Naive thymus-derived CD4-positive, alpha-beta T cell (primary cell): ENCODE measurements around the gene CDC42EP4. TPM values are rescaled to one million over a fixed set of nuclear protein-coding genes. Genes with fewer than 3 reads are reported as not detected.

ENCODE experiments used
- ATAC-seq: fragments of 150-1000 bp; cut with Tn5 transposase; 2 replicates; pipeline ENCODE4 v1.10.0; 2021; ENCODE audit warnings: mild to moderate bottlenecking, moderate library complexity
- CTCF ChIA-PET: fragments of 350-600 bp; sonication (Branson Sonifier 250); formaldehyde crosslinking; loops from one replicate; lab custom pipeline; 2021; ENCODE audit warnings: antibody characterized with exemption; lab: Charles Lee
- POLR2A ChIA-PET: fragments of 350-600 bp; sonication (Branson Sonifier 250); formaldehyde crosslinking; loops from one replicate; lab custom pipeline; 2021; ENCODE audit warnings: antibody characterized with exemption, inconsistent platforms; lab: Charles Lee
- DNase-seq, 9 donors: peaks; one replicate each; pipeline versions ENCODE4 v3.0.0 to v3.0.0-alpha.2; 2020 to 2022; ENCODE audit warnings: mixed read lengths in 1 of 9
- H3K27ac ChIP-seq: one replicate; pipeline ENCODE4 v1.7.0; 2013; ENCODE audit warnings: mild to moderate bottlenecking, low read depth, low read length, moderate library complexity
- H3K27me3 ChIP-seq, 2 donors: one replicate each; pipeline ENCODE4 v1.7.0; 2013; ENCODE audit warnings: low read length in 2 of 2, mild to moderate bottlenecking in 2 of 2, moderate library complexity in 2 of 2; ENCODE audit not compliant: control insufficient read depth in 2 of 2, insufficient read depth in 2 of 2
- H3K36me3 ChIP-seq, 3 experiments: 1 replicate in 2 of 3; 2 replicates in 1 of 3; pipeline ENCODE4 v1.7.0; 2013; ENCODE audit warnings: low read length in 3 of 3, mild to moderate bottlenecking in 3 of 3, moderate library complexity in 1 of 3; ENCODE audit not compliant: insufficient read depth in 3 of 3, control insufficient read depth in 2 of 3
- H3K4me1 ChIP-seq, 2 donors: one replicate each; pipeline ENCODE4 v1.7.0; 2013; ENCODE audit warnings: low read length in 2 of 2, mild to moderate bottlenecking in 2 of 2, moderate library complexity in 1 of 2; ENCODE audit not compliant: control insufficient read depth in 2 of 2, insufficient read depth in 2 of 2
- H3K4me3 ChIP-seq: 2 replicates; pipeline ENCODE4 v1.7.0; 2013; ENCODE audit warnings: mild to moderate bottlenecking, low read length
- H3K9me3 ChIP-seq, 3 experiments: 1 replicate in 2 of 3; 2 replicates in 1 of 3; pipeline ENCODE4 v1.7.0; 2013; ENCODE audit warnings: low read length in 3 of 3; ENCODE audit not compliant: control insufficient read depth in 2 of 3
- H3K27ac Mint-ChIP-seq, 9 donors: one replicate each; pipeline ENCODE4 v1.8.0; 2020 to 2022; ENCODE audit warnings: mixed read lengths in 9 of 9, mild to moderate bottlenecking in 8 of 9, moderate library complexity in 5 of 9, inconsistent platforms in 2 of 9
- H3K27me3 Mint-ChIP-seq, 5 donors: one replicate each; pipeline ENCODE4 v1.8.0; 2021 to 2022; ENCODE audit warnings: mixed read lengths in 5 of 5, mild to moderate bottlenecking in 1 of 5
- H3K36me3 Mint-ChIP-seq, 5 donors: one replicate each; pipeline ENCODE4 v1.8.0; 2020 to 2022; ENCODE audit warnings: mixed read lengths in 5 of 5, mild to moderate bottlenecking in 3 of 5, inconsistent platforms in 1 of 5
- H3K4me1 Mint-ChIP-seq, 7 donors: one replicate each; pipeline ENCODE4 v1.8.0; 2020 to 2022; ENCODE audit warnings: mixed read lengths in 7 of 7, mild to moderate bottlenecking in 3 of 7, inconsistent platforms in 1 of 7
- H3K4me3 Mint-ChIP-seq, 10 donors: one replicate each; pipeline ENCODE4 v1.8.0; 2020 to 2022; ENCODE audit warnings: mild to moderate bottlenecking in 10 of 10, mixed read lengths in 10 of 10, moderate library complexity in 6 of 10, inconsistent platforms in 2 of 10
- H3K9me3 Mint-ChIP-seq, 11 donors: one replicate each; pipeline ENCODE4 v1.8.0; 2020 to 2022; ENCODE audit warnings: mixed read lengths in 11 of 11, mild to moderate bottlenecking in 4 of 11, inconsistent platforms in 1 of 11, moderate library complexity in 1 of 11
- intact Hi-C, 2 donors: fragments of 100-400 bp; cut with micrococcal nuclease; formaldehyde crosslinking; loops; one replicate each; pipeline ENCODE4 v1.15.1; 2023
- polyA plus RNA-seq, 2 donors: library from polyadenylated mRNA; unstranded; fragments of 300-500 nt; fragmentation: Illumina TruSeq; gene quantifications; one replicate each; pipeline ENCODE4 v1.2.3, GENCODE V29; 2021
- total RNA-seq, 6 experiments: library from RNA in 5 of 6; stranded (reverse) in 5 of 6; gene quantifications; 1 replicate in 5 of 6; 2 replicates in 1 of 6; pipeline ENCODE4 v1.2.3 and lab custom pipeline; 2021 to 2026

The CDC42EP4 gene
- total and polyA plus RNA-seq, 7 experiments from 2014 or later, result 0.19 to 15.8 (median 1.5) TPM

DNA sequence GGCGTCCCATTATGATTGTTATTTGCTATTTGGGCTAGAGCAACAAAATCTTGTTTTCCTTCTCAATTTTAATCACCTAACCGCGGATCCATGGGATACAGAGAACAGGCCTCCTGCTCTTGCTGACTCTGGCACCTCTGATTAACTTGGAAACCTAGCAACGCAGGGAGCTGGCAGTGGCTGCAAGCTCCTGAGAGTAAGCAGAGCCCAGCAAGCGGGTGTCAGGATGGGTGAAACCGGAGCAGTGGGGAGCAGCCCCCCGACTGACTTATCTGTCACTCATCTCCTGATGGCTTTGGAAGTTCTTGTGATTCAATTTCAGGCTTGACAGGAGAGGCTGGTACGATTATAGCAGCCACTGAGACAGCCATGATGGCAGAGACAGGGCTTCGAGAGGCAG lies 45.5 kb upstream of the CDC42EP4 start:
- no peaks in the 10 kb centered on the region for H3K4me1 ChIP-seq
- DNase-seq, result no peak
- ChIA-PET CTCF (interaction anchor here (0.8 kb wide), 1 partner anchor 13 kb away, joined by 3 read pairs; no protein-coding TSS in a partner anchor), POLR2A (no interaction called here)
- H3K9me3 Mint-ChIP-seq, result no peaks in the 10 kb centered on the region
- intact Hi-C loops, result no loop called here
- H3K27ac Mint-ChIP-seq, result no peak overlapping the region
- no peaks in the 10 kb centered on the region for H3K27me3 ChIP-seq
- H3K36me3 Mint-ChIP-seq, result peaks cover 0 to 10% (median 0%) of the 10 kb centered on the region in 5 donors
- H3K27me3 Mint-ChIP-seq, result no peaks in the 10 kb centered on the region
- no peak for ATAC-seq
- H3K9me3 ChIP-seq, result no peaks in the 10 kb centered on the region
- H3K4me3 ChIP-seq, result no peak overlapping the region
- H3K36me3 ChIP-seq, result no peaks in the 10 kb centered on the region
- H3K4me1 Mint-ChIP-seq, result no peaks in the 10 kb centered on the region
- H3K4me3 Mint-ChIP-seq, result no peak overlapping the region
- no peak overlapping the region for H3K27ac ChIP-seq

DNA sequence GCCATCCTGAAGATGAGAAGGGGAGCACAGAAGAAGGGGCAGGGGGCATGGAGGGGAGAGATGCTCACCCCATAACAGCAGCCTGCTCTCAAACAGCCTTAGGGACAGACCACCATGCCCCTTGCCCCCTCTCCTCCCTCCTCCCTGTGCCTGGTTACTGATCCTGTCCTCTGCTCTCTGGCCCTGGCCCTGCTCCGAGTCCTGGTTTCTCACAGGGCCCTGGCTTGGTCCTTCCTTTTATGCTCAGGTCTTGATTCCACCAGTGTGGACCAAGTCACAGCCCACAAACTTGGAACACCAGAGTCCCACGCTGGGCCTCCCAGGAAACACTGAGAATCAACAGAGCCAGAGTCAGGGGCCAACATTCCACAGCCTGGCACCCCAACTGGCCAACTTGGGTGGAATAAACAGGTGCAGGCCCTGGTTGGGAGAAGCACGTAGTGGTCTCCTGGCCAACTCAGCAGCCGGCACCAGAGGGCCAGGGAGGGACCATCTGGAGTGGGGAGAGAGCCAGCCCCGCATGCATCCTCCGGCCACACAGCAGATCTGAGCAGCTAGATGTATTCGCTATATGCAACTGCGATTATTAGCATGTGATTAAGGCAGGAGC lies 44.9 kb upstream of the CDC42EP4 start:
- peaks cover 0 to under 1% (median 0%) of the 10 kb centered on the region in 11 donors for H3K9me3 Mint-ChIP-seq
- DNase-seq (no peak), ATAC-seq (no peak)
- H3K4me3 Mint-ChIP-seq, result no peak overlapping the region
- no peaks in the 10 kb centered on the region for H3K4me1 Mint-ChIP-seq
- intact Hi-C loops, result no loop called here
- Histone ChIP-seq H3K36me3 (no peaks in the 10 kb centered on the region), H3K4me3 (no peak overlapping the region), H3K27ac (no peak overlapping the region), H3K9me3 (no peaks in the 10 kb centered on the region), H3K4me1 (no peaks in the 10 kb centered on the region), H3K27me3 (no peaks in the 10 kb centered on the region)
- H3K27ac Mint-ChIP-seq, result no peak overlapping the region
- H3K36me3 Mint-ChIP-seq, result peaks cover 0 to 13% (median 3%) of the 10 kb centered on the region in 5 donors
- ChIA-PET CTCF (interaction anchor here (0.8 kb wide), 1 partner anchor 13 kb away, joined by 3 read pairs; no protein-coding TSS in a partner anchor), POLR2A (no interaction called here)
- no peaks in the 10 kb centered on the region for H3K27me3 Mint-ChIP-seq

DNA sequence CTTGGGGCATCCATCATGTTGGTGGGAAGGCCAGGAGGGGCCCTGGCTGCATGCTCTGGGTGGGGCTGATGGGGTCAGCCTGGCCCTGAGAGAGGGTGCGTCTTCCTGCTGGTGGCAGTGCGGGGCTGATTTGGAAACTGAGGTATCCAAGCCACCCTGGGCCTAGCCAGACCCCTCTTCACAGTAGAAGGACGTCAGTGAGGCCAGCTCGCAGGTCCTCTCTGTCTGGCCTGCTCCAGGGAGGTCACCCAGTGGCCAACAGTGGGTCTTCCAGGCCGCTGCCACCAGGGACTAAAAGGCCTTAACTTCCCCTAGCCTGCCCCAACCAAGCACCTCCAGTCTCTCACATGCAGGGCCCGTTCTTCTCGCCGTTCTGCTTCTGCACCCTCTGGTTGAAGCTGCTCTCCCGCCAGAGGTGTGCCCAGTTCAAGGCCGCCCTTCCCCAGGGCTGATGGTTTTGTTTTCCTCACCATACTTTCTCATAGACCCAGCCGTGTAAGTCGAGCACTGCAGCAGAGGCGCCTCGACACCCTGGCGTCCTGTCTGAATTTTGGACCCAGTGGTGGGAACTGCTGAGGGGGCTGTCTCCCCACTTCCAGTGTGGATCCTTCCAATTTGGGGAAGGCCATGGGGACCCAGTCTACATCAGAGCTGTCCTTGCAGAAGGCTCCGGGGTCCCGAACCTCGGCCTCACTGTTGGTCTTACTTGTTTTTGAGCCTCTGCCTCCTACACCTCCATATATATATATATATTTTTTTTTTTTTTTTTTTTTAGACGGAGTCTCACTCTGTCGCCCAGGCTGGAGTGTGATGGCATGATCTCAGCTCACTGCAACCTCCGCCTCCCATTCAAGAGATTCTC lies 42.9 kb upstream of the CDC42EP4 start:
- intact Hi-C loops, result no loop called here
- ChIA-PET CTCF (no interaction called here), POLR2A (no interaction called here)
- Mint-ChIP-seq H3K27me3 (no peaks in the 10 kb centered on the region), H3K4me3 (no peak overlapping the region), H3K9me3 (peaks cover 0 to 1% (median 0%) of the 10 kb centered on the region in 11 donors), H3K36me3 (peaks cover 0 to 20% (median 6%) of the 10 kb centered on the region in 5 donors), H3K27ac (no peak overlapping the region), H3K4me1 (no peaks in the 10 kb centered on the region)
- no peak overlapping the region for H3K27ac ChIP-seq
- DNase-seq (no peak), ATAC-seq (no peak)
- no peaks in the 10 kb centered on the region for H3K36me3 ChIP-seq
- no peak overlapping the region for H3K4me3 ChIP-seq
- no peaks in the 10 kb centered on the region for H3K4me1 ChIP-seq
- no peaks in the 10 kb centered on the region for H3K9me3 ChIP-seq
- no peaks in the 10 kb centered on the region for H3K27me3 ChIP-seq

DNA sequence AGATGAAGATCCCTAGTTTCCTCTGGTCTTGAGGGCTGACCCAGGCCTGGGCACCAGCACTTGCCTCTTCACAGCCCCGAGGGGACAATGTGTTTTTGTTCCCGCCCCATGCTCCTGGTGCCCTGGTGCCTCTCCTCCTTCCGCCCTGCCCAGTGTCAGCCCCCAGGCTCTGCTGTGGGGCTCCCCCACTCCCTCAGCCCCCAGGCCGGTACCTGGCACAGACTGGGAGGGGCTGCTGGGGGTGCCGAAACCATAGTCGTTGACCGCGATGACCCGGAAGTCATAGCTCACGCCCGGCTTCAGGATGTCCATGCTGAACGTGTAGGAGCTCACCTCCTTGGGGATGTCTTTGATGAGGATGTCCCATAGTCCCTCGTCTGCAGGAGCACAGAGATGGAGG lies 40.5 kb upstream of the CDC42EP4 start:
- Mint-ChIP-seq H3K4me3 (no peak overlapping the region), H3K9me3 (peaks cover 0 to 4% (median 0%) of the 10 kb centered on the region in 11 donors), H3K27ac (no peak overlapping the region), H3K27me3 (no peaks in the 10 kb centered on the region), H3K4me1 (no peaks in the 10 kb centered on the region), H3K36me3 (peaks cover 0 to 20% (median 6%) of the 10 kb centered on the region in 5 donors)
- intact Hi-C loops, result no loop called here
- ChIA-PET CTCF (no interaction called here), POLR2A (no interaction called here)
- H3K9me3 ChIP-seq, result no peaks in the 10 kb centered on the region
- ATAC-seq (no peak), DNase-seq (no peak)
- H3K4me3 ChIP-seq, result no peak overlapping the region
- no peak overlapping the region for H3K27ac ChIP-seq
- H3K4me1 ChIP-seq, result no peaks in the 10 kb centered on the region
- H3K36me3 ChIP-seq, result no peaks in the 10 kb centered on the region
- H3K27me3 ChIP-seq, result no peaks in the 10 kb centered on the region

DNA sequence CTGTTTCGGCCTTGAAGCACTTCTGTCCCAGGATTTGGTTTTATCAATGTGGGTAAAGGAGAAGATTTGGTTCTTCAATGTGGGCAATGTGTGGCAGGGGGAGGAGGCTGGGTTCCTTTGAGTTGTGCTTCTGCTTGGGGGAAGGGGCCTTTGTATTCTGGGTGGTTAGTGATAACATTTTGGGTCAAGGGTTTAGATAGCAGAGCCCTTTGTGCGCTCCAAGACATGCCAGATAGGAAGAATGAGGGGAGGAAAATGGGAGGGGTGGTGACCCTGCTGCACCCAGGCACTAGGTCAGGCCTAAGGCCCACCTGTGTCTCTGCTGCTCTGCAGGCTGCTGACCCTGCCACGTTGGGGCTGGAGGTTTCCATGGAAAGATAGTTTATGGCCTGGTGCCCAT lies 40.0 kb upstream of the CDC42EP4 start:
- Mint-ChIP-seq H3K27ac (peak overlapping the region in 1 of 9 donors; percentile 6), H3K4me1 (no peaks in the 10 kb centered on the region), H3K36me3 (peaks cover 0 to 20% (median 6%) of the 10 kb centered on the region in 5 donors), H3K27me3 (no peaks in the 10 kb centered on the region), H3K9me3 (peaks cover 0 to 4% (median 0%) of the 10 kb centered on the region in 11 donors), H3K4me3 (no peak overlapping the region)
- H3K4me3 ChIP-seq, result no peak overlapping the region
- ATAC-seq (no peak), DNase-seq (no peak)
- no peaks in the 10 kb centered on the region for H3K4me1 ChIP-seq
- H3K36me3 ChIP-seq, result no peaks in the 10 kb centered on the region
- H3K9me3 ChIP-seq, result no peaks in the 10 kb centered on the region
- H3K27ac ChIP-seq, result no peak overlapping the region
- ChIA-PET CTCF (no interaction called here), POLR2A (no interaction called here)
- intact Hi-C loops, result no loop called here
- no peaks in the 10 kb centered on the region for H3K27me3 ChIP-seq

DNA sequence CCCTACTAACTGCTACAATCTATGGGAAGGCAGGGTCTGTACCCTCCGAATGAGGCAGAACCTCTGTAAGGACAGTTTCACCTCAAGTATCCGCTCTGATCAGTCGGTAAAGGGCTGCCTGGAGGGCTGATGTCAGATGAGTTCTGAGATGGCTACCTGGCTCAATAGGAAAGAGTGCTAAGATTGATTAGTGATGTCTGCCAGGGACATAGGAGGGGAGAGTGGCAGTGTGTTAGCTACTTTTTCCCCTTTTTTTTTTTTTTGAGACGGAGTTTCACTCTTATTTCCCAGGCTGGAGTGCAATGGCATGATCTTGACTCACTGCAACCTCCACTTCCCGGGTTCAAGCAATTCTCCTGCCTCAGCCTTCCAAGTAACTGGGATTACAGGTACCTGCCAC lies 39.1 kb upstream of the CDC42EP4 start:
- H3K4me1 Mint-ChIP-seq, result no peaks in the 10 kb centered on the region
- no peaks in the 10 kb centered on the region for H3K36me3 ChIP-seq
- H3K27ac Mint-ChIP-seq, result no peak overlapping the region
- no peak overlapping the region for H3K27ac ChIP-seq
- ATAC-seq (no peak), DNase-seq (no peak)
- no peak overlapping the region for H3K4me3 Mint-ChIP-seq
- intact Hi-C loops, result no loop called here
- no peaks in the 10 kb centered on the region for H3K9me3 ChIP-seq
- peaks cover 0 to 25% (median 6%) of the 10 kb centered on the region in 5 donors for H3K36me3 Mint-ChIP-seq
- H3K4me3 ChIP-seq, result no peak overlapping the region
- H3K27me3 Mint-ChIP-seq, result no peaks in the 10 kb centered on the region
- H3K27me3 ChIP-seq, result no peaks in the 10 kb centered on the region
- no peaks in the 10 kb centered on the region for H3K4me1 ChIP-seq
- H3K9me3 Mint-ChIP-seq, result peaks cover 0 to 4% (median 0%) of the 10 kb centered on the region in 11 donors
- ChIA-PET CTCF (interaction anchor here (0.6 kb wide), 1 partner anchor 83 kb away, joined by 3 read pairs; no protein-coding TSS in a partner anchor), POLR2A (no interaction called here)
